Sigmoid colon (tissue), 4 donors: ENCODE measurements around the gene TMEM51.

ENCODE experiments used
- CTCF ChIP-seq, 4 experiments: fragments of 450-650 bp in 3 of 4; fragments of 200-600 bp in 1 of 4; IDR thresholded peaks; one replicate each; pipeline ENCODE4 v1.5.1; 2016 to 2019; ENCODE audit warnings: antibody characterized with exemption in 4 of 4, mild to moderate bottlenecking in 3 of 4, moderate library complexity in 2 of 4
- EP300 ChIP-seq, 4 donors: sonication (generic); formaldehyde crosslinking; IDR thresholded peaks; one replicate each; pipeline ENCODE4 v1.6.1; 2017; ENCODE audit warnings: antibody characterized with exemption in 4 of 4
- POLR2A ChIP-seq, 2 donors: fragments of 450-650 bp; IDR thresholded peaks; one replicate each; pipeline ENCODE4 v1.6.1; 2016; ENCODE audit warnings: antibody characterized with exemption in 2 of 2, mild to moderate bottlenecking in 2 of 2, moderate library complexity in 2 of 2
- POLR2AphosphoS5 ChIP-seq, 4 donors: sonication (generic); formaldehyde crosslinking; IDR thresholded peaks; one replicate each; pipeline ENCODE4 v1.6.1; 2017; ENCODE audit warnings: antibody characterized with exemption in 4 of 4

- TF ChIP-seq POLR2AphosphoS5 (IDR thresholded peaks at IDR 0.05) (no peak), CTCF (IDR thresholded peaks at IDR 0.05) (no peak), EP300 (IDR thresholded peaks at IDR 0.05) (no peak), POLR2A (IDR thresholded peaks at IDR 0.05) (no peak)
Observed at GRCh38 chr1:15201221-15201620, 47.7 kb downstream of the TMEM51 start.
